GM12878 (cell line): ENCODE data around the gene PUS7.

Source experiments
- BCLAF1 ChIP-seq: fragments of 450-650 bp; IDR thresholded peaks from 2 replicates; pipeline ENCODE4 v1.6.1; 2017; ENCODE audit warnings: antibody characterized with exemption, mild to moderate bottlenecking, moderate library complexity
- CTCF ChIP-seq, 3 experiments: IDR thresholded peaks in 2 of 3; conservative IDR thresholded peaks in 1 of 3; 2 replicates each; pipeline ENCODE4 v1.5.1; 2011; ENCODE audit warnings: low read depth in 3 of 3, low read length in 3 of 3, mild to moderate bottlenecking in 3 of 3, control low read depth in 2 of 3, moderate library complexity in 2 of 3, inconsistent platforms in 1 of 3, mixed read lengths in 1 of 3; ENCODE audit not compliant: control insufficient read depth in 2 of 3, insufficient read depth in 1 of 3; ENCODE audit errors: extremely low read depth in 1 of 3
- EED ChIP-seq: sonication (generic); IDR thresholded peaks from 2 replicates; pipeline ENCODE4 v1.6.1; 2016; ENCODE audit warnings: antibody characterized with exemption, low read depth
- NR2C1 ChIP-seq: fragments of 450-650 bp; IDR thresholded peaks from 2 replicates; pipeline ENCODE4 v1.6.1; 2017; ENCODE audit warnings: antibody characterized with exemption, mild to moderate bottlenecking, moderate library complexity
- POLR2A ChIP-seq: IDR thresholded peaks from 2 replicates; pipeline ENCODE4 v1.6.1; 2011; ENCODE audit warnings: low read depth, mild to moderate bottlenecking, low read length
- POLR2AphosphoS5 ChIP-seq: IDR thresholded peaks from 2 replicates; pipeline ENCODE4 v1.6.1; 2011; ENCODE audit warnings: mild to moderate bottlenecking, low read length, inconsistent platforms

- TF ChIP-seq NR2C1 = no peak
- TF ChIP-seq BCLAF1 = no peak
- TF ChIP-seq POLR2A = peak; percentile 84
- peak; percentile 62 for TF ChIP-seq POLR2AphosphoS5
- TF ChIP-seq CTCF (IDR thresholded peaks at IDR 0.05 in 2 of 3, conservative IDR thresholded peaks at IDR 0.05 in 1 of 3; ENCODE audit: control insufficient read depth in 2 of 3, extremely low read depth in 1 of 3, insufficient read depth in 1 of 3, low read depth in 3 of 3, low read length in 3 of 3) = no peak
- TF ChIP-seq EED = no peak
Observed at GRCh38 chr7:105521717-105522463, at the start of gene PUS7.
